D721Med (cell line): ENCODE data around the gene AS3MT.

Experiments used
- DNase-seq: peaks from one replicate; pipeline ENCODE4 v3.0.0; 2011; ENCODE audit warnings: low spot score; ENCODE audit not compliant: insufficient read length
- FAIRE-seq: peaks from 2 replicates; lab custom pipeline; 2011; peaks lifted over from hg19 to GRCh38; lab: Jason Lieb, UNC
- TF ChIP-seq, protein P1 (sequence below): IDR thresholded peaks from 2 replicates; pipeline ENCODE4 v1.5.1; 2012; ENCODE audit warnings: mild to moderate bottlenecking, control low read depth; ENCODE audit not compliant: insufficient read depth; ENCODE audit errors: missing control alignments

AS3MT gene

DNA sequence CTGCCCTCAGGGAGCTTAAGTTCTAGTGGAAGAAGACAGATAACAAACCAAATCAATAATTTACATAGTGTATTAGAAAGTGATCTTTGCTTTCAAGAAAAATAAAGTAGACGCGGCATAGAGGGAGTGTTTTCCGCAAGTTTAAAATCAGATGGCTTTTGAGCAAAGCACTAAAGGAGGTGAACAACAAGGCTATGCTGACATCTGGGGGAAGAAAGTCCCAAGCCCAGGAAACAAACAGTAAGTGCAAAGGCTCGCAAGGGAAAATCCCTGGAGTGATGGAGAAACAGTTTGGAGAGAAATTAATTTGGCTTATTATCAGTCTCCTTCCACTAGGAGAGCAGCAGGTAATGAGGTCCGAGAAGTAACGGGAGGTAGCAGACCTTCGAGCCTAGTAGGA, 46.9 kb downstream of the AS3MT start:
- FAIRE-seq (no peak), DNase-seq (no peak)
- TF ChIP-seq, protein P1, sequence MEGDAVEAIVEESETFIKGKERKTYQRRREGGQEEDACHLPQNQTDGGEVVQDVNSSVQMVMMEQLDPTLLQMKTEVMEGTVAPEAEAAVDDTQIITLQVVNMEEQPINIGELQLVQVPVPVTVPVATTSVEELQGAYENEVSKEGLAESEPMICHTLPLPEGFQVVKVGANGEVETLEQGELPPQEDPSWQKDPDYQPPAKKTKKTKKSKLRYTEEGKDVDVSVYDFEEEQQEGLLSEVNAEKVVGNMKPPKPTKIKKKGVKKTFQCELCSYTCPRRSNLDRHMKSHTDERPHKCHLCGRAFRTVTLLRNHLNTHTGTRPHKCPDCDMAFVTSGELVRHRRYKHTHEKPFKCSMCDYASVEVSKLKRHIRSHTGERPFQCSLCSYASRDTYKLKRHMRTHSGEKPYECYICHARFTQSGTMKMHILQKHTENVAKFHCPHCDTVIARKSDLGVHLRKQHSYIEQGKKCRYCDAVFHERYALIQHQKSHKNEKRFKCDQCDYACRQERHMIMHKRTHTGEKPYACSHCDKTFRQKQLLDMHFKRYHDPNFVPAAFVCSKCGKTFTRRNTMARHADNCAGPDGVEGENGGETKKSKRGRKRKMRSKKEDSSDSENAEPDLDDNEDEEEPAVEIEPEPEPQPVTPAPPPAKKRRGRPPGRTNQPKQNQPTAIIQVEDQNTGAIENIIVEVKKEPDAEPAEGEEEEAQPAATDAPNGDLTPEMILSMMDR = no peak

DNA sequence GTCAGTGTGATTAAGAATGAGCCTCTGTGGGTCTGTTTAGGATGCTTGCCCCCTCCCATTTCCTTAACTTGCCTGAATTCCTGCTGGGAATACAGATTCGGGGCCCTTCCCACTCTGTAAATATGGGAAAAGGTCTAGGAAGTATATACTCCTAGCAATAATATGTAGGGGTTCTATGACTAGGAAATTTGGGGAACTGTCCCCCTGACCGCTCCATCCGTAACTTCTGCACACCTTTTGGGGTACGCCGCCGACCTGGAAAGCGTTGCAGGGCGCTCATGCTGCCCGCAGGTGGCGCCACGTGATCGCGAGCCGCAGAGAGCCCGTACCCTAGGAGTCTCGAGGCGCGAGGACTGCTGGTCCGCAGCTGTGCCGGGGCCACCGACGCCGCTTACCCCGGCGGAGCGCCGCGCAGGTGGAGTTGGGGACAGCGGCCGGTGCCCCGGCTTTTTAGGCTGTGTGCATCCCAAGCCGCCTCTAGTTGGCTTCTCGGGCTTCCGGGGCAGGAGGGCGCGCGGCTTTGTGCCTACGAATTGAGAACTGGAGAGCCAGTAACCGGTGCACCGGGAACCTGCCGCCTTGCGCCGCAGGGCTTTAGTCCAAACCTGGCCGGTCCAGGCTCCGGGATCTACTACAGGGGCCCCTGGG, 48.2 kb downstream of the AS3MT start:
- TF ChIP-seq, protein P1 = peak; percentile 89
- DNase-seq (no peak), FAIRE-seq (no peak)

DNA sequence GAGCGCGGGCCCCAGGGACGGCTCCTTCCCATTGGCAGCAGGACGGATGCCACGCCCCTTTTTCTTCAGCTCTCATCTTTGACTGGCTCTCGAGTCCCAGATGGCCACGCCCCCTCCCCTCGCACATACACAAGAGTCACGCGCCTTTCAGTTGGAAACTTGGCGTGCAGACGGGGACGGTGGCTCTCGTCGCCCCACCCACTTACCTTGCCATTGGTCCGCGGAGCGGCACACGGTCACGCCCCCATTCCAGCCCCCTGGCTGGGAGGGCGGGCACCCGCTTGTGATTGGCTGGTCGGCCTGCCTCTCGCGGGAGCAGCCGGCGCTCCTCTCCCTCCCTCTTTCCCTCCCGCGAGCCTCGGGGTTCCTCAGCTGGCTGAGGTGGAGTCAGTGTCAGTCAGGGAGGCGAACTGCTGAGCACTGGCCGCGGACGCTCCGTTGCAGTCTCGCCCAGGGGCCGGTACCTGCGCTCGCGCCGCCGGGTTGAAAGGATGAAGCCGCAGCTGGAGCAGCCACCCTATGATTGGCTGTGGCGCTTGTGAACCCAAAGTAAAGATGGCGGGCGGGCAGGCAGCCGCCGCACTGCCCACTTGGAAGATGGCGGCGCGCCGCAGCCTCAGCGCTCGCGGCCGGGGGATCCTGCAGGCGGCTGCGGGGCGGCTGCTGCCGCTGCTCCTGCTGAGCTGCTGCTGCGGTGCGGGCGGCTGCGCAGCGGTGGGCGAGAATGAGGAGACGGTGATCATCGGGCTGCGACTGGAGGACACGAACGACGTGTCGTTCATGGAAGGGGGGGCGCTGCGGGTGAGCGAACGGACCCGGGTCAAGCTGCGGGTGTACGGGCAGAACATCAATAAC, 48.9 kb downstream of the AS3MT start, which contains the start of gene CNNM2:
Gene CNNM2, plus strand, starts transcription at position 333 of the 855 bp plus-strand sequence. Its CDS starts 187 bp downstream, at position 520.
- TF ChIP-seq, protein P1 = no peak
- FAIRE-seq = no peak
- DNase-seq = peak; percentile 45

GRCh38 chr10:102918817-102919245, 49.6 kb downstream of the AS3MT start:
- no peak for FAIRE-seq
- TF ChIP-seq, protein P1 = no peak
- DNase-seq = no peak

- TF ChIP-seq, protein P1 = no peak
- FAIRE-seq = no peak
- no peak for DNase-seq
Observed at GRCh38 chr10:102919246-102919959, 50.1 kb downstream of the AS3MT start.

DNA sequence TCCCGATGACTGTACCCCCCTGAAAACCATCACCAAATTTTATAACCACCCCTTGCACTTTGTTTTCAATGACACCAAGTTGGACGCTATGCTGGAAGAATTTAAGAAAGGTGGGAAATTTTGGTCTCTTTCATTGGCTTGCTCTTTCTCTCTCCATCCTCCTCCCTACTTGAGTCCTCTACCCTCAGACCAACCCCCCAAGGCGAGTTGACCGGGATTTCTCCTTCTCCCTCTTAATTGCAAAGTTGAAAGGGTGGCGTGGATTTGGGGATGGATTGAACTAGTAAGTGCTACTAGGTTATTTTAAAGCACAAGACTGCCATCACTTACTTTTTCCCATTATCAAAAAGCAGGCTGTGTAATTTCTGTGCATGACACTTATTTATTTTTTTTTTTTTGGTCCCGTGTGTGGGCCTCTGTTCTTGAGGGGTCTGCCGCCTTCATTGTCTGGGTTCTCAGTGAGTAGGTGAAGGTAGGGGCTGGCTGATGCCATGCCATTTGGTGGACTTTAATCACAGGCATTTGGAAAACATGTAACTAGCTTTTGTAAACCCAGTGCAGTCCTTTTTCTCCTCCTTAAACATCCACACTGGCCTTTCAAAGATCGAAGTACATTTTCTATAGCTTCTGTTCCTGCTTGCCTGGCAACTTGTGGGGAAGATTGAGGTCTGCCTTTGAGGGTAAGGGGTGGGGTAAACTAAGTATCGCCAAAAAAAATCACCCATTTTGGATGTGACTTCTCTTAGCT, 50.9 kb downstream of the AS3MT start:
- TF ChIP-seq, protein P1 = no peak
- FAIRE-seq (no peak), DNase-seq (no peak)
